GM19043 (cell line): Measurements from ENCODE around the gene ABCG2.

Experiments
- ATAC-seq: cut with Tn5 transposase; IDR thresholded peaks from one replicate; pipeline ENCODE4 v1.9.1; 2021; ENCODE audit warnings: low read depth; ENCODE audit not compliant: unreplicated experiment

The ABCG2 gene

GRCh38 chr4:88158489-88159228, at the start of gene ABCG2:
Gene ABCG2 (minus strand): TSS chr4:88158639. CDS start chr4:88139995, 18,644 bp downstream.
- ATAC-seq, result no peak

- no peak for ATAC-seq
These were observed 49.7 kb upstream of the ABCG2 start for GRCh38 chr4:88208156-88208555.

- ATAC-seq, result no peak
These were observed 48.7 kb upstream of the ABCG2 start for GRCh38 chr4:88207171-88207570.

GRCh38 chr4:88204882-88205281, 46.4 kb upstream of the ABCG2 start:
- no peak for ATAC-seq

GRCh38 chr4:88202443-88202842, 44.0 kb upstream of the ABCG2 start:
- no peak for ATAC-seq

- no peak for ATAC-seq
These were observed 41.7 kb upstream of the ABCG2 start for GRCh38 chr4:88200186-88200585.

GRCh38 chr4:88196523-88197185, 38.2 kb upstream of the ABCG2 start:
- ATAC-seq, result no peak

- no peak for ATAC-seq
These were observed 37.5 kb upstream of the ABCG2 start for GRCh38 chr4:88196013-88196365.

- ATAC-seq, result no peak
These were observed 37.0 kb upstream of the ABCG2 start for GRCh38 chr4:88195328-88196012.

GRCh38 chr4:88191404-88191803, 33.0 kb upstream of the ABCG2 start:
- no peak for ATAC-seq

GRCh38 chr4:88189881-88190585, 31.6 kb upstream of the ABCG2 start:
- no peak for ATAC-seq

- ATAC-seq, result no peak
These were observed 30.9 kb upstream of the ABCG2 start for GRCh38 chr4:88189418-88189738.

- ATAC-seq, result no peak
These were observed 30.4 kb upstream of the ABCG2 start for GRCh38 chr4:88188738-88189417.

GRCh38 chr4:88187766-88188165, 29.3 kb upstream of the ABCG2 start:
- ATAC-seq, result no peak

- ATAC-seq, result no peak
These were observed 27.5 kb upstream of the ABCG2 start for GRCh38 chr4:88185906-88186305.

- ATAC-seq, result no peak
These were observed 20.8 kb upstream of the ABCG2 start for GRCh38 chr4:88179261-88179660.

- no peak for ATAC-seq
These were observed 20.3 kb upstream of the ABCG2 start for GRCh38 chr4:88178626-88179231.

GRCh38 chr4:88177983-88178625, 19.7 kb upstream of the ABCG2 start:
- no peak for ATAC-seq

- no peak for ATAC-seq
These were observed 14.5 kb upstream of the ABCG2 start for GRCh38 chr4:88172987-88173386.

- ATAC-seq, result no peak
These were observed 12.8 kb upstream of the ABCG2 start for GRCh38 chr4:88171206-88171605.
